Activated T-helper 1 cell treated with anti-CD3 and anti-CD28 coated beads, Interleukin-12 subunit alpha, Interleukin-12 subunit beta, Interleukin-2, Interleukin-4 antibody, amounts not matched to agents 30 ng/mL and 10 ng/mL and 1 ng/mL, durations not matched to agents 14 hours and 24 hours and 36 hours (primary cell): Measurements from ENCODE around the gene ABCG5. TPM values are rescaled to one million over a fixed set of nuclear protein-coding genes. Genes with fewer than 3 reads are reported as not detected.

Source experiments
- DNase-seq: peaks from one replicate; pipeline ENCODE4 v3.0.0; 2021; ENCODE audit warnings: low spot score
- H3K27ac Mint-ChIP-seq: one replicate; pipeline ENCODE4 v1.8.0; 2021; ENCODE audit warnings: mild to moderate bottlenecking, mixed read lengths
- H3K27me3 Mint-ChIP-seq: one replicate; pipeline ENCODE4 v1.8.0; 2022; ENCODE audit warnings: mild to moderate bottlenecking, moderate library complexity, mixed read lengths; ENCODE audit not compliant: insufficient read depth
- H3K36me3 Mint-ChIP-seq: one replicate; pipeline ENCODE4 v1.8.0; 2021; ENCODE audit warnings: low read depth, mixed read lengths
- H3K4me1 Mint-ChIP-seq: one replicate; pipeline ENCODE4 v1.8.0; 2021; ENCODE audit warnings: low read depth, mixed read lengths
- H3K4me3 Mint-ChIP-seq: one replicate; pipeline ENCODE4 v1.8.0; 2021; ENCODE audit warnings: mild to moderate bottlenecking, moderate library complexity, mixed read lengths
- H3K9me3 Mint-ChIP-seq: one replicate; pipeline ENCODE4 v1.8.0; 2021; ENCODE audit warnings: mixed read lengths
- intact Hi-C: fragments of 100-400 bp; cut with micrococcal nuclease; formaldehyde crosslinking; loops from one replicate; pipeline ENCODE4 v1.15.1; 2024
- total RNA-seq: library from RNA; stranded (reverse); gene quantifications from 2 replicates; pipeline ENCODE4 v1.2.3, GENCODE V29; 2022

Gene ABCG5
- total RNA-seq, result not detected in 2 replicates

DNA sequence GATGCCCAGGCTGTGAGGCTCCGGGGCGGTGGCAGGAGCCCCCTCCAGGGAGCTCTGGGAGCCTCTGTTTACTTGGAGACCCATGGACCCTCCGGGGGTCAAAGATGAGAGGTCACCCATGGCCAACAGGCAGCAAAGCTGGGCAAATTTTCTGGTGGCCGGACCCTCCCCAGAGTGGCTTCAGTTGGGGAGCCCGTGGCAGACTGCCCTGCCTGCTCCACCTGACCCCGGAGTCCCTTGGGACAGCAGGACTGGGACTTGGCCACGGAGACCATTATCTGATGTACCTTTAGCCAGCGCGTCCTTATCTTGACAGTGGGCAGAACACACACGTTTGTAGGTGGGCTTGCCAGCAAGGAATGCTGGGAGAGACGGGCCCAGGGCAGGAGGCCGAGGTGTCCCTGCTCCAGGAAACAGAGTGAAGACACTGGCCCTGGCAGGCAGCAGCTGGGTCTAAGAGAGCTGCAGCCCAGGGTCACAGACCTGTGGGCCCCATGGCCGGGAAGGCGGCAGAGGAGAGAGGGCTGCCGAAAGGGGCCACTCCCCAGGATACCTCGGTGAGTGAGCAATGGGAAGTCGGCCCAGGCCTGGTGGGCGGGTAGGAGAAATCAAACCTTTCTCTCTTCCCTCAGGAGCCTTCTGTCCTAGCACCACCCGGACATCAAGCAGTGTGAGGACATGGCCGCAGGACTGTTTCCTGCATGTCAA lies at the start of gene ABCG5, which contains the start of gene ABCG8:
ABCG5 (minus strand) TSS at position 280 of the 708 bp plus-strand sequence; CDS start at position 120, 160 bp downstream.
ABCG8 (plus strand) TSS at position 412 of the 708 bp plus-strand sequence; CDS start at position 495, 83 bp downstream.
- Mint-ChIP-seq H3K27ac (no peak within 1 kb of the TSS), H3K36me3 (no peaks in the 10 kb centered on the region), H3K9me3 (no peaks in the 10 kb centered on the region), H3K4me1 (no peaks in the 10 kb centered on the region), H3K4me3 (no peak within 1 kb of the TSS), H3K27me3 (peaks cover 3% of the 10 kb centered on the region)
- intact Hi-C loops, result no loop called here
- no peak for DNase-seq

DNA sequence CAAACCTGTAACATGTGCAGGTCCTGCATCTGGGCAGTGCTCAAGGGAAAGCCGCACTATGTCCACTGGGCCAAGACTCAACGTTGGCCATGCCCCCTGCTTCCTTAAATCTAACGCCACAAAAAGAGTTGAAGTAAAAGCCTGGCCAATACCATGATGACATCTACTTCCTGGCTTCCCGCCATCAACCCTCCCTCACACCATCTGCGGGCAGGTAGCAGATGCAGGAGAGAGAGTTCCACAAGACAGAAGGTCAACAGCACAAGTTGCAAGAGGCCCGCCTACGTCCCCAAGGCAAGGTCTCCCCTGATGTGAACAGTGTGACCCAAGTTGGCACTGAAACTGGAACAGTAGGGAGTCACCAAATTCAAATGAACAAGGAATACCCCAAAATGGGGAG lies 48.5 kb upstream of the ABCG5 start:
- DNase-seq, result no peak
- peaks cover 44% of the 10 kb centered on the region for H3K36me3 Mint-ChIP-seq
- no peaks in the 10 kb centered on the region for H3K27me3 Mint-ChIP-seq

DNA sequence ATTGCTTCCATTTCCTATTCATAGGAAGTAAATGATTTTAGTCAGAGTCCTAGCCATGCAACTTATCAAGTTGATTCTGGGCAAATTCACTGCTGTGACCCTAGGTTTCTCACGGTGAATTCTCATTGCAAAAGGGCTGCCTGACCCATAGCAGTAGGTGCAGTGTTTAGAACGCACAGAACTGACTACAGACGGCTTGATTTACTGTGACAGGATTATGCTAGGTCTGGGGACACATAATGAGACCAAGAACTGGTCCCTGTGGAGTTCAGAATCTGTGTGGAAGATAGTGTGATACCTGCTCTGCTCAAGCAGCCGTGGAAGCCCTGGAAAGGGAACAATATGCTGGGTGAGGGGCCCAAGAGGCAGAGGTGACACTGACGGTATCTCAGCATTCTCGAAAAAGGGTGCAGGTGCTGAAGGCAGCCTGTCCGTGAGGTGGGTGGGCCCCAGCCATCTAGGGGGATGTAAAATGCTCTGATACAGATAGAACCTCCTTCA lies 46.5 kb upstream of the ABCG5 start:
- Mint-ChIP-seq H3K27me3 (no peaks in the 10 kb centered on the region), H3K36me3 (peaks cover 31% of the 10 kb centered on the region), H3K27ac (no peak overlapping the region), H3K4me1 (no peaks in the 10 kb centered on the region), H3K4me3 (no peak overlapping the region), H3K9me3 (no peaks in the 10 kb centered on the region)
- DNase-seq, result no peak
- intact Hi-C loops, result no loop called here

More for the DNA sequence above, 48.5 kb upstream of the ABCG5 start:
- no peaks in the 10 kb centered on the region for H3K9me3 Mint-ChIP-seq
- no peak overlapping the region for H3K27ac Mint-ChIP-seq
- no peak overlapping the region for H3K4me3 Mint-ChIP-seq
- intact Hi-C loops, result no loop called here
- H3K4me1 Mint-ChIP-seq, result no peaks in the 10 kb centered on the region

DNA sequence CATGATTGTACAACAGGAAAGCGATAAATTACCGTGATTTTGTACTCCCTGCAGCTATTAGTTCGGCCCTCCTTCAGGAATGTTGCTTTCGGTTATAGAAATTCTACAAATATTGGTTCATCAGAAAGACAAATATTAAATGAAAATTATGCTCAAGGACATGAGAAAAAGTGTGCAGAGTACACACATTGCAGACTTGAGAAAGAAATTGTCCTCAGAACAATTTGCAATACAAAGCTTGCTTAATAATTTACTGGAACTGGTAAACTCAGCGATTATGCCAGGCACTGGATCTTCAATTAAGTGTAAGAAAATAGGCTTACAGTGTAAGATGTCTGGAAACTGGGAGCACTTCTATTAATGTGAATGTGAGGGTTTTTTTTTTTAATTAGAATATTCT lies 46.0 kb upstream of the ABCG5 start:
- no peak overlapping the region for H3K4me3 Mint-ChIP-seq
- peaks cover 27% of the 10 kb centered on the region for H3K36me3 Mint-ChIP-seq
- DNase-seq, result no peak
- H3K27ac Mint-ChIP-seq, result no peak overlapping the region
- no peaks in the 10 kb centered on the region for H3K27me3 Mint-ChIP-seq
- no peaks in the 10 kb centered on the region for H3K9me3 Mint-ChIP-seq
- no peaks in the 10 kb centered on the region for H3K4me1 Mint-ChIP-seq
- intact Hi-C loops, result no loop called here

DNA sequence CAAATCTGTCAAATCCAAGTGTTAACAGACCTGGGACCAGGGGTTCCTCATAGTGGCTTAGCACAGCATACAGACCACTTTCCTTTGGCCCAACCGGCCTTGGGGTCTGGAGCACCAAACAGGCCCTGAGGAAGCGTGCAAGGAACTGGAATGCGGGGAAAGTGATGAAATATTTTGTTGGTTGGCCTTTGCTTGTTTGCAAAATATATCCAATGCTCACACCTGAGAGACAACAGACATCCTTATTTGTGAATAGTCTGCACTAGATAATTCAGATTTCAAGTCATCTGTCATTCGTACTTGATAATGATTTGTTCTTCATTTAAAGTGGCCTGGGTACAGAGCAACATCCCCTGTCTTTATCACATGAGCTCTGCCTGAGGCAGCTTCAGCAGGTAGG lies 43.7 kb upstream of the ABCG5 start:
- Mint-ChIP-seq H3K9me3 (no peaks in the 10 kb centered on the region), H3K4me3 (no peak overlapping the region), H3K36me3 (peaks cover 10% of the 10 kb centered on the region), H3K27me3 (no peaks in the 10 kb centered on the region), H3K27ac (no peak overlapping the region), H3K4me1 (peaks cover 7% of the 10 kb centered on the region)
- no peak for DNase-seq
- intact Hi-C loops, result no loop called here

DNA sequence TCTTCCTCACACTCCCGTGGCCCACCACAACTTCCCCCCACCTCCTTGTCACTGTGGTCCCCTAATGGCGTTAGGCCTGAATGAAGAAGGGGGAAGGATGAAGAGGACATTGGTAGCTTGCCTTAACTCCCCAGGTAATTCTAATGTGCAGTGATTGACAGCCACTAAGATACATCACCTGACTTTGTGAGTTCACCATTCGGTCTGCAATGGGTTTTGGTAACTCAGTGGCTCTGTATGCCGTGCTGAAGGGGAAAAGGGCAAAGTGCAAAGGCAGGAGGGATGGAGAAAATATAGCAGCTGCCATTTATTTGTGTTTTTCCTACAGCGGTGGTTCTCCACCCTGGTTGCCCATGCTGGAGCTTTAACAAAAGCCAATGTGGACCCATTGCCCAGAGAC lies 42.3 kb upstream of the ABCG5 start:
- no peaks in the 10 kb centered on the region for H3K9me3 Mint-ChIP-seq
- no peak overlapping the region for H3K27ac Mint-ChIP-seq
- H3K36me3 Mint-ChIP-seq, result peaks cover 3% of the 10 kb centered on the region
- H3K27me3 Mint-ChIP-seq, result no peaks in the 10 kb centered on the region
- H3K4me3 Mint-ChIP-seq, result no peak overlapping the region
- intact Hi-C loops, result no loop called here
- H3K4me1 Mint-ChIP-seq, result peaks cover 7% of the 10 kb centered on the region
- DNase-seq, result no peak

DNA sequence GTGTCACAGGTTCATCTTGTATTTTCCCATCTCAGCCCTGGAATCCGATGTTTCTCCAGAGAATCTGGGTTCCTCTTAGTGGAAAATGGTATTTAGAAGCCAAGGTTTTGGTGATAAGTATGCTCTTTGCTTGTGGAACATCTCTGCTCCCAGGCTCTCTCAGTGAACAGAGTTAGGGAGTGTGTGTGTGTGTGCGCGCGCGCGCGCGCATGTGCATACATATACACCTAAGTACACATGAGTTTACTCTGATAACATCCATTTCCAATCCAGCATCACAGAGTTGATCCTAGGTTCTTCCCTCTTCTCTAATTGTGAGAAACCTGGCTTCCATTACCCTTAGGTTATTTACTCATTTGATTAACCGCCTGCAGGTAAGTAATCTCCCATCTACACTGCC lies 41.8 kb upstream of the ABCG5 start:
- no peak overlapping the region for H3K27ac Mint-ChIP-seq
- no peak overlapping the region for H3K4me3 Mint-ChIP-seq
- intact Hi-C loops, result no loop called here
- no peaks in the 10 kb centered on the region for H3K9me3 Mint-ChIP-seq
- no peak for DNase-seq
- peaks cover 7% of the 10 kb centered on the region for H3K4me1 Mint-ChIP-seq
- H3K27me3 Mint-ChIP-seq, result no peaks in the 10 kb centered on the region
- peaks cover 3% of the 10 kb centered on the region for H3K36me3 Mint-ChIP-seq

DNA sequence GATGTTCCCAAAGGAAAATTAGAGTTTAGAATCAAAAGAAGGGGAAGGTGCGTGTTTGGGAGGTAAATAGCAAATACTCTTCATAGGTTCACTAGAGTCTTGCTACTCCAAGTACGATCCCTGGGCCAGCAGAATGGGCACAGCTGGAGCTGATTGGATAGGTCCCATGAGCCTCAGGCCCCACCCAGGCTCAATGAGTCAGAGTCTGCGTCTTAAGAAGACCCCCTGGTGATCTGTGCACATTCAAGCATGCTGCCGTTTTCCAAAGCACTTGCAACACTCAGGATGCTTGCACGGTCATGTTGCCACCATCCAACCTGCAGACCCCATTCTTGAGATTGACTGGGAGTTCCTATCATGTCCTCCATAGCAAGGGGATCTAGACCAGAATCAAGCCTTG lies 40.6 kb upstream of the ABCG5 start:
- peaks cover 3% of the 10 kb centered on the region for H3K36me3 Mint-ChIP-seq
- H3K4me3 Mint-ChIP-seq, result no peak overlapping the region
- no peaks in the 10 kb centered on the region for H3K27me3 Mint-ChIP-seq
- no peaks in the 10 kb centered on the region for H3K9me3 Mint-ChIP-seq
- DNase-seq, result no peak
- intact Hi-C loops, result loop anchor here (5.0 to 10.0 kb wide), 3 partner anchors 73 to 1078 kb away; no protein-coding TSS in a partner anchor
- H3K27ac Mint-ChIP-seq, result no peak overlapping the region
- peaks cover 7% of the 10 kb centered on the region for H3K4me1 Mint-ChIP-seq

DNA sequence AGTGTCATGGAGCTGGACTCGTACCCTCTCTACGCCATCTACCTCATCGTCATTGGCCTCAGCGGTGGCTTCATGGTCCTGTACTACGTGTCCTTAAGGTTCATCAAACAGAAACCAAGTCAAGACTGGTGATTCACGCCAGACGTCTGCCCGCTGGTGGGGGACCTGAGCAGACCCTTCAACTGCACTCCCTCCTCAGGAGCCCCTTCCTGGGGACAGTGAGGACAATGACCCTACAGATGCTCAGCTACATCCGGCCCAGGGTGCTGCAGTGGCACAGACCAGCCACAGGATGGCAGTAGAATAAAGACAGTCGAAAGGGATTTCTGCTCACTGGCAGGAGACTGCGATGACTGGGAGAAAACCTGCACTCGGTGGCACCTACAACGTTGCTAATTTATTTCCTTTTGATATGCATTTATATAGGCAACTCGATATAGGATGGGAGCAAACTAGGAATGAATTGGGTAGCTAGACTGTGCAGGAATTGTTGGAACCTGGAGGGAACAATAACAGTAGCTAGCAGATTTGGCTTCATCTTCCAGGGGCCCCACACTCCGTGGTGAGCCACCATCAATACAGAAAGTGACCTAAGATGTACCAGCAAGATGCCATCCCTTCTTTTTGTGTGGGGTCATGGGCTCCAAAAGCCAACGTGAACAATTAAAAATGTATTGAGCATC lies 39.3 kb upstream of the ABCG5 start:
- no peaks in the 10 kb centered on the region for H3K36me3 Mint-ChIP-seq

DNA sequence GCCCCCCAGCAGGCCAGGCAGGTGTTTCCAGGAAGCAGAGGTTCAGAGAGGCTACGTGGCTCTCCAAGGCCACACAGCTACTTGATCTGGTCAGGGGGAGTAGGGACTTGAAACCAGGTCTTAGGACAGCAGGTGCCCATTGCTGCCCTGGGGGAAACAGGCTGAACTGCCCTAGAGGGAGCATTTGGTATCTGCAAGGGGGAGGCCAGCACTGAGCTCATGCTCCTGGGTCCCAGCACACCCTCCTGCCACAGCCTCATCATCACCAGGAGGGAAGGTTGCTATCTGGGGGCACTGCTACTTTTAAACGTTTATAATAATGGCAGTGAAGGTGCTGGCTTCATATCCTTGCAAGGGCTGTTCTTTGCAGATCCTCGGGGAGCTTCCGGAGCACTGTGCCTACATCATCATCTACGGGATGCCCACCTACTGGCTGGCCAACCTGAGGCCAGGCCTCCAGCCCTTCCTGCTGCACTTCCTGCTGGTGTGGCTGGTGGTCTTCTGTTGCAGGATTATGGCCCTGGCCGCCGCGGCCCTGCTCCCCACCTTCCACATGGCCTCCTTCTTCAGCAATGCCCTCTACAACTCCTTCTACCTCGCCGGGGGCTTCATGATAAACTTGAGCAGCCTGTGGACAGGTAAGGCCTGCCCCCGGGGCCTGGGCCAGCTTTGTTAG lies 36.3 kb upstream of the ABCG5 start:
- peaks cover 3% of the 10 kb centered on the region for H3K27me3 Mint-ChIP-seq
- H3K4me3 Mint-ChIP-seq, result no peak overlapping the region
- no peak overlapping the region for H3K27ac Mint-ChIP-seq

More for the DNA sequence above, 39.3 kb upstream of the ABCG5 start:
- Mint-ChIP-seq H3K4me3 (no peak overlapping the region), H3K4me1 (peaks cover 7% of the 10 kb centered on the region), H3K9me3 (no peaks in the 10 kb centered on the region), H3K27ac (no peak overlapping the region), H3K27me3 (peaks cover under 1% of the 10 kb centered on the region)
- peak; percentile 51 for DNase-seq
- intact Hi-C loops, result loop anchor here (1.0 to 10.0 kb wide), 4 partner anchors 74 to 1079 kb away; no protein-coding TSS in a partner anchor

DNA sequence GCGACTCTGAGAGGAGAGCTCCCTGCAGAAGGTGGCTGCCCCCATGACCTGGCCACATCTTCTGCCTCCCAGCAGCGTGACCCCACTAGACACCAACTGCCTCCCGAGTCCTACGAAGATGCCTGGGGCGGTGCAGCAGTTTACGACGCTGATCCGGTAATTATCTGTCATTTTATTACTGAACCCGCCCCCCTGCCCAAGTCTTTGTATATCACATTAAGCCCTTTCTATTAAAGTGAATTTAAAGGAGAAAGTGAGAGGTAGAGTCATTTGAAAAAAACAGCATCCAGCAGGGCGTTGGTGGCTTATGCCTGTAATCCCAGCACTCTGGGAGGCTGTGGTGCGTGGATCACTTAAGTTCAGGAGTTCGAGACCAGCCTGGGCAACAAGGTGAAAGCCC lies 33.5 kb upstream of the ABCG5 start:
- Mint-ChIP-seq H3K4me3 (no peak overlapping the region), H3K4me1 (no peaks in the 10 kb centered on the region), H3K27me3 (peaks cover 3% of the 10 kb centered on the region), H3K27ac (no peak overlapping the region), H3K36me3 (no peaks in the 10 kb centered on the region), H3K9me3 (no peaks in the 10 kb centered on the region)
- intact Hi-C loops, result loop anchor here (10.0 kb wide), 1 partner anchor 257 kb away; no protein-coding TSS in a partner anchor
- DNase-seq, result no peak

More for the DNA sequence above, 36.3 kb upstream of the ABCG5 start:
- Mint-ChIP-seq H3K9me3 (no peaks in the 10 kb centered on the region), H3K36me3 (no peaks in the 10 kb centered on the region), H3K4me1 (peaks cover 7% of the 10 kb centered on the region)
- intact Hi-C loops, result loop anchor here (5.0 to 10.0 kb wide), 3 partner anchors 77 to 1082 kb away; no protein-coding TSS in a partner anchor
- DNase-seq, result no peak

DNA sequence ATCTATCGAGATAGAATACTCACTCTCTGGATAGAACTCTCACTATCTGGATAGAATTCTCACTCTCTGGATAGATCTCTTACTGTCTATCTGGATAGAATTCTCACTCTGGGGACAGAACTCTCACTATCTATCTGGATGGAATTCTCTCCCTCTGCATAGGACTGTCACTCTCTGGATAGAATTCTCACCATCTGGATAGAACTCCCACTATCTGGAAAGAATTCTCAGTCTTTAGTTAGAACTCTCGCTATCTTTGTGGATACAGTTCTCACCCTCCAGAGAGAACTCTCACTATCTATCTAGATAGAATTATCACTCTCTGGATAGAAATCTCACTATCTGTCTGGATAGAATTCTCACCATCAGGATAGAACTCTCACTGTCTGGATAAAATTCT lies 16.7 kb upstream of the ABCG5 start:
- intact Hi-C loops, result no loop called here
- Mint-ChIP-seq H3K36me3 (no peaks in the 10 kb centered on the region), H3K4me3 (no peak overlapping the region), H3K4me1 (no peaks in the 10 kb centered on the region), H3K9me3 (no peaks in the 10 kb centered on the region), H3K27ac (no peak overlapping the region), H3K27me3 (peaks cover 14% of the 10 kb centered on the region)
- DNase-seq, result no peak
